BLaER1 (cell line): Measurements from ENCODE around the gene NKIRAS2.
"Not testable (repeated sequence)": the region's sequence is repeated elsewhere in the genome, so short reads cannot be mapped to it uniquely, and the experiment has no call there.

Experiments used
- H3K27ac ChIP-seq: shearing (Covaris generic); formaldehyde crosslinking; 2 replicates; pipeline ENCODE4 v1.8.1; 2022
- H3K27me3 ChIP-seq: shearing (Covaris generic); formaldehyde crosslinking; 2 replicates; pipeline ENCODE4 v1.8.1; 2022
- H3K36me3 ChIP-seq: shearing (Covaris generic); formaldehyde crosslinking; 2 replicates; pipeline ENCODE4 v1.8.1; 2022
- H3K4me1 ChIP-seq: shearing (Covaris generic); formaldehyde crosslinking; 2 replicates; pipeline ENCODE4 v1.8.1; 2022
- H3K4me2 ChIP-seq: shearing (Covaris generic); formaldehyde crosslinking; 2 replicates; pipeline ENCODE4 v1.8.1; 2022
- H3K4me3 ChIP-seq: shearing (Covaris generic); formaldehyde crosslinking; 2 replicates; pipeline ENCODE4 v1.8.1; 2022
- H3K9ac ChIP-seq: shearing (Covaris generic); formaldehyde crosslinking; 2 replicates; pipeline ENCODE4 v1.8.1; 2022
- H3K9me3 ChIP-seq: shearing (Covaris generic); formaldehyde crosslinking; 2 replicates; pipeline ENCODE4 v1.8.1; 2022
- H4K20me1 ChIP-seq: shearing (Covaris generic); formaldehyde crosslinking; 2 replicates; pipeline ENCODE4 v1.8.1; 2022
- Cebpa-rat ChIP-seq: shearing (Covaris generic); IDR thresholded peaks from 2 replicates; pipeline ENCODE4 v1.8.1; 2022

The NKIRAS2 gene

GRCh38 chr17:41992576-41992975 is 27.3 kb upstream of the NKIRAS2 start:
- Histone ChIP-seq H4K20me1 (peaks cover 45% of the 10 kb centered on the region), H3K4me1 (peaks cover 20% of the 10 kb centered on the region), H3K27ac (no peak overlapping the region), H3K9me3 (no peaks in the 10 kb centered on the region), H3K27me3 (no peaks in the 10 kb centered on the region), H3K9ac (no peak overlapping the region), H3K4me3 (no peak overlapping the region), H3K4me2 (no peak overlapping the region), H3K36me3 (peaks cover 100% of the 10 kb centered on the region)
- TF ChIP-seq Cebpa-rat, result no peak

- H3K9me3 ChIP-seq, result no peaks in the 10 kb centered on the region
- no peak for TF ChIP-seq Cebpa-rat
- H3K4me2 ChIP-seq, result peak overlapping the region; percentile 47; the same call in 1 of the 2 replicates
- peak overlapping the region; percentile 20; the same call in 1 of the 2 replicates for H3K9ac ChIP-seq
- H3K4me3 ChIP-seq, result no peak overlapping the region
- 0 out of 2 replicates have a peak overlapping the region, but pooled peaks have one; percentile 14 for H3K27ac ChIP-seq
- H4K20me1 ChIP-seq, result peaks cover 70% of the 10 kb centered on the region
- no peaks in the 10 kb centered on the region for H3K27me3 ChIP-seq
- H3K36me3 ChIP-seq, result peaks cover 100% of the 10 kb centered on the region
- peaks cover 15% of the 10 kb centered on the region for H3K4me1 ChIP-seq
Observed at GRCh38 chr17:41996855-41997164, 23.1 kb upstream of the NKIRAS2 start.

GRCh38 chr17:41998497-41998896 is 21.4 kb upstream of the NKIRAS2 start:
- H3K4me3 ChIP-seq, result no peak overlapping the region
- H3K36me3 ChIP-seq, result peaks cover 100% of the 10 kb centered on the region
- no peak overlapping the region for H3K4me2 ChIP-seq
- no peaks in the 10 kb centered on the region for H3K9me3 ChIP-seq
- H3K9ac ChIP-seq, result no peak overlapping the region
- peaks cover 15% of the 10 kb centered on the region for H3K4me1 ChIP-seq
- no peak for TF ChIP-seq Cebpa-rat
- H4K20me1 ChIP-seq, result peaks cover 87% of the 10 kb centered on the region
- H3K27me3 ChIP-seq, result no peaks in the 10 kb centered on the region
- no peak overlapping the region for H3K27ac ChIP-seq

- H3K4me3 ChIP-seq, result no peak overlapping the region
- H4K20me1 ChIP-seq, result peaks cover 99% of the 10 kb centered on the region
- peaks cover 92% of the 10 kb centered on the region for H3K36me3 ChIP-seq
- H3K27ac ChIP-seq, result no peak overlapping the region
- H3K4me1 ChIP-seq, result peaks cover 15% of the 10 kb centered on the region
- H3K27me3 ChIP-seq, result no peaks in the 10 kb centered on the region
- no peak for TF ChIP-seq Cebpa-rat
- H3K9me3 ChIP-seq, result no peaks in the 10 kb centered on the region
- H3K4me2 ChIP-seq, result no peak overlapping the region
- no peak overlapping the region for H3K9ac ChIP-seq
Observed at GRCh38 chr17:42000413-42001133, 19.3 kb upstream of the NKIRAS2 start.

- no peak overlapping the region for H3K4me3 ChIP-seq
- H3K9ac ChIP-seq, result no peak overlapping the region
- peaks cover 81% of the 10 kb centered on the region for H3K36me3 ChIP-seq
- peaks cover 6% of the 10 kb centered on the region for H3K4me1 ChIP-seq
- H3K9me3 ChIP-seq, result no peaks in the 10 kb centered on the region
- H3K27me3 ChIP-seq, result no peaks in the 10 kb centered on the region
- TF ChIP-seq Cebpa-rat, result no peak
- peaks cover 99% of the 10 kb centered on the region for H4K20me1 ChIP-seq
- no peak overlapping the region for H3K27ac ChIP-seq
- no peak overlapping the region for H3K4me2 ChIP-seq
Observed at GRCh38 chr17:42001729-42002128, 18.2 kb upstream of the NKIRAS2 start.

- no peak overlapping the region for H3K4me3 ChIP-seq
- no peaks in the 10 kb centered on the region for H3K27me3 ChIP-seq
- H3K27ac ChIP-seq, result no peak overlapping the region
- peaks cover 99% of the 10 kb centered on the region for H4K20me1 ChIP-seq
- H3K9ac ChIP-seq, result no peak overlapping the region
- no peaks in the 10 kb centered on the region for H3K9me3 ChIP-seq
- H3K36me3 ChIP-seq, result peaks cover 81% of the 10 kb centered on the region
- peaks cover under 1% of the 10 kb centered on the region; the same call in 1 of the 2 replicates for H3K4me1 ChIP-seq
- no peak for TF ChIP-seq Cebpa-rat
- no peak overlapping the region for H3K4me2 ChIP-seq
Observed at GRCh38 chr17:42002175-42002791, 17.6 kb upstream of the NKIRAS2 start.

GRCh38 chr17:42002792-42003301 is 17.0 kb upstream of the NKIRAS2 start:
- H3K9ac ChIP-seq, result no peak overlapping the region
- H3K27ac ChIP-seq, result no peak overlapping the region

GRCh38 chr17:42005166-42005565 is 14.7 kb upstream of the NKIRAS2 start:
- H4K20me1 ChIP-seq, result peaks cover 100% of the 10 kb centered on the region
- peaks cover 79% of the 10 kb centered on the region for H3K36me3 ChIP-seq
- no peak overlapping the region for H3K4me3 ChIP-seq
- no peak overlapping the region for H3K9ac ChIP-seq
- H3K27me3 ChIP-seq, result no peaks in the 10 kb centered on the region
- H3K9me3 ChIP-seq, result no peaks in the 10 kb centered on the region
- H3K4me1 ChIP-seq, result no peaks in the 10 kb centered on the region
- no peak overlapping the region for H3K4me2 ChIP-seq
- TF ChIP-seq Cebpa-rat, result no peak
- H3K27ac ChIP-seq, result no peak overlapping the region

More at GRCh38 chr17:42002792-42003301, 17.0 kb upstream of the NKIRAS2 start:
- Histone ChIP-seq H4K20me1 (peaks cover 99% of the 10 kb centered on the region), H3K4me3 (no peak overlapping the region), H3K27me3 (no peaks in the 10 kb centered on the region), H3K4me2 (no peak overlapping the region), H3K9me3 (no peaks in the 10 kb centered on the region), H3K4me1 (no peaks in the 10 kb centered on the region), H3K36me3 (peaks cover 81% of the 10 kb centered on the region)
- TF ChIP-seq Cebpa-rat, result no peak

GRCh38 chr17:42009170-42009569 is 10.7 kb upstream of the NKIRAS2 start:
- H3K9ac ChIP-seq, result no peak overlapping the region
- H3K27ac ChIP-seq, result no peak overlapping the region
- no peak overlapping the region for H3K4me3 ChIP-seq
- H3K36me3 ChIP-seq, result peaks cover 74% of the 10 kb centered on the region
- H3K9me3 ChIP-seq, result no peaks in the 10 kb centered on the region
- no peaks in the 10 kb centered on the region for H3K4me1 ChIP-seq
- no peak for TF ChIP-seq Cebpa-rat
- H3K4me2 ChIP-seq, result no peak overlapping the region
- H4K20me1 ChIP-seq, result peaks cover 100% of the 10 kb centered on the region
- H3K27me3 ChIP-seq, result no peaks in the 10 kb centered on the region

- H3K9ac ChIP-seq, H3K27ac ChIP-seq: not testable (repeated sequence)
Observed at GRCh38 chr17:42010266-42010680, 9.6 kb upstream of the NKIRAS2 start.

More at GRCh38 chr17:42010266-42010680, 9.6 kb upstream of the NKIRAS2 start:
- not testable (repeated sequence) for H3K9me3 ChIP-seq, H3K4me3 ChIP-seq, H3K4me1 ChIP-seq, H3K4me2 ChIP-seq, H3K27me3 ChIP-seq
- H3K36me3 ChIP-seq, result peaks cover 66% of the 10 kb centered on the region
- peaks cover 100% of the 10 kb centered on the region for H4K20me1 ChIP-seq
